Peyer's patch (tissue), 4 donors: ENCODE results near the gene CHN2.

ENCODE experiments used
- CTCF ChIP-seq, 6 experiments: fragments of 450-650 bp in 4 of 6; fragments of 200-600 bp in 2 of 6; sonication (generic) in 1 of 6; IDR thresholded peaks; one replicate each; pipeline ENCODE4 v1.5.1; 2017 to 2019; ENCODE audit warnings: antibody characterized with exemption in 6 of 6, mild to moderate bottlenecking in 3 of 6, moderate library complexity in 1 of 6
- POLR2A ChIP-seq, 2 donors: fragments of 450-650 bp; IDR thresholded peaks; one replicate each; pipeline ENCODE4 v1.5.1; 2017; ENCODE audit warnings: antibody characterized with exemption in 2 of 2, mild to moderate bottlenecking in 2 of 2, moderate library complexity in 2 of 2

GRCh38 chr7:29370531-29371314, 176.1 kb downstream of the CHN2 start:
- TF ChIP-seq CTCF (IDR thresholded peaks at IDR 0.05) (no peak), POLR2A (IDR thresholded peaks at IDR 0.05) (no peak)
